Duodenal mucosa (tissue), 2 donors: ENCODE data around the gene KIF25.

ENCODE experiments used
- H3K27ac ChIP-seq: one replicate; pipeline ENCODE4 v1.7.0; 2013; ENCODE audit warnings: low read depth, low read length
- H3K27me3 ChIP-seq, 2 donors: one replicate each; pipeline ENCODE4 v1.7.0; 2013; ENCODE audit warnings: low read length in 2 of 2, control low read depth in 1 of 2; ENCODE audit not compliant: insufficient read depth in 2 of 2, control insufficient read depth in 1 of 2
- H3K36me3 ChIP-seq, 2 donors: one replicate each; pipeline ENCODE4 v1.7.0; 2013; ENCODE audit warnings: low read length in 2 of 2, control low read depth in 1 of 2; ENCODE audit not compliant: insufficient read depth in 2 of 2, control insufficient read depth in 1 of 2
- H3K4me1 ChIP-seq, 2 donors: one replicate each; pipeline ENCODE4 v1.7.0; 2013; ENCODE audit warnings: low read length in 2 of 2, control low read depth in 1 of 2; ENCODE audit not compliant: insufficient read depth in 2 of 2, control insufficient read depth in 1 of 2
- H3K4me3 ChIP-seq, 2 donors: one replicate each; pipeline ENCODE4 v1.7.0; 2013; ENCODE audit warnings: low read length in 2 of 2, low read depth in 1 of 2
- H3K9ac ChIP-seq, 2 donors: one replicate each; pipeline ENCODE4 v1.7.0; 2013; ENCODE audit warnings: low read length in 2 of 2, low read depth in 1 of 2
- H3K9me3 ChIP-seq, 2 donors: one replicate each; pipeline ENCODE4 v1.7.0; 2013; ENCODE audit warnings: low read length in 2 of 2, control low read depth in 1 of 2; ENCODE audit not compliant: control insufficient read depth in 1 of 2

KIF25 gene

GRCh38 chr6:168087436-168088160, 90.1 kb downstream of the KIF25 start:
- Histone ChIP-seq H3K9me3 (peaks cover 0 to 5% of the 10 kb centered on the region in 2 donors), H3K27me3 (no peaks in the 10 kb centered on the region), H3K4me3 (no peak overlapping the region), H3K9ac (no peak overlapping the region), H3K27ac (peak overlapping the region; percentile 17), H3K36me3 (no peaks in the 10 kb centered on the region), H3K4me1 (peaks cover 12 to 22% of the 10 kb centered on the region in 2 donors)

GRCh38 chr6:168088161-168089053, 90.9 kb downstream of the KIF25 start:
- Histone ChIP-seq H3K9me3 (peaks cover 0 to 5% of the 10 kb centered on the region in 2 donors), H3K4me1 (peaks cover 12 to 19% of the 10 kb centered on the region in 2 donors), H3K9ac (no peak overlapping the region)

GRCh38 chr6:168089186-168090063, 92.0 kb downstream of the KIF25 start:
- H3K36me3 ChIP-seq: no peaks in the 10 kb centered on the region
- H3K9ac ChIP-seq: no peak overlapping the region
- H3K27me3 ChIP-seq: no peaks in the 10 kb centered on the region
- no peak overlapping the region for H3K27ac ChIP-seq
- peaks cover 12 to 17% of the 10 kb centered on the region in 2 donors for H3K4me1 ChIP-seq
- no peak overlapping the region for H3K4me3 ChIP-seq
- H3K9me3 ChIP-seq: peaks cover 0 to 5% of the 10 kb centered on the region in 2 donors

More at GRCh38 chr6:168088161-168089053, 90.9 kb downstream of the KIF25 start:
- Histone ChIP-seq H3K4me3 (no peak overlapping the region), H3K27ac (peak overlapping the region; percentile 17), H3K27me3 (no peaks in the 10 kb centered on the region), H3K36me3 (no peaks in the 10 kb centered on the region)

GRCh38 chr6:168090064-168090690, 92.7 kb downstream of the KIF25 start:
- H3K27me3 ChIP-seq: no peaks in the 10 kb centered on the region
- H3K27ac ChIP-seq: no peak overlapping the region
- no peak overlapping the region for H3K9ac ChIP-seq
- peaks cover 0 to 5% of the 10 kb centered on the region in 2 donors for H3K9me3 ChIP-seq
- no peaks in the 10 kb centered on the region for H3K36me3 ChIP-seq
- H3K4me3 ChIP-seq: no peak overlapping the region
- peaks cover 12 to 17% of the 10 kb centered on the region in 2 donors for H3K4me1 ChIP-seq

GRCh38 chr6:168090706-168091105, 93.2 kb downstream of the KIF25 start:
- H3K9ac ChIP-seq: no peak overlapping the region

GRCh38 chr6:168091381-168092264, 94.2 kb downstream of the KIF25 start:
- H3K36me3 ChIP-seq: no peaks in the 10 kb centered on the region
- no peak overlapping the region for H3K4me3 ChIP-seq
- no peak overlapping the region for H3K27ac ChIP-seq
- H3K9me3 ChIP-seq: peaks cover 0 to 5% of the 10 kb centered on the region in 2 donors
- H3K4me1 ChIP-seq: peaks cover 12 to 17% of the 10 kb centered on the region in 2 donors
- H3K27me3 ChIP-seq: no peaks in the 10 kb centered on the region
- no peak overlapping the region for H3K9ac ChIP-seq

More at GRCh38 chr6:168090706-168091105, 93.2 kb downstream of the KIF25 start:
- H3K27ac ChIP-seq: no peak overlapping the region
- peaks cover 0 to 5% of the 10 kb centered on the region in 2 donors for H3K9me3 ChIP-seq
- H3K27me3 ChIP-seq: no peaks in the 10 kb centered on the region
- peaks cover 12 to 17% of the 10 kb centered on the region in 2 donors for H3K4me1 ChIP-seq
- no peaks in the 10 kb centered on the region for H3K36me3 ChIP-seq
- H3K4me3 ChIP-seq: no peak overlapping the region

GRCh38 chr6:168092541-168092940, 95.1 kb downstream of the KIF25 start:
- Histone ChIP-seq H3K36me3 (no peaks in the 10 kb centered on the region), H3K27ac (no peak overlapping the region), H3K9ac (no peak overlapping the region), H3K9me3 (peaks cover 0 to 5% of the 10 kb centered on the region in 2 donors), H3K4me1 (peaks cover 11 to 15% of the 10 kb centered on the region in 2 donors), H3K27me3 (no peaks in the 10 kb centered on the region), H3K4me3 (no peak overlapping the region)

- Histone ChIP-seq H3K4me1 (peaks cover 5 to 9% of the 10 kb centered on the region in 2 donors), H3K4me3 (no peak overlapping the region), H3K27ac (no peak overlapping the region), H3K9me3 (peaks cover 0 to 5% of the 10 kb centered on the region in 2 donors), H3K27me3 (no peaks in the 10 kb centered on the region), H3K36me3 (no peaks in the 10 kb centered on the region), H3K9ac (no peak overlapping the region)
Observed at GRCh38 chr6:168093071-168093505, 95.6 kb downstream of the KIF25 start.
